GOT3 (cell line): ENCODE data around the gene ICA1L.
"Not testable (repeated sequence)": the region's sequence is repeated elsewhere in the genome, so short reads cannot be mapped to it uniquely, and the experiment has no call there.

Experiments
- DNase-seq: peaks from one replicate; lab custom pipeline; 2025; ENCODE audit warnings: mixed read lengths; lab: John Stamatoyannopoulos, UW

The ICA1L gene

GRCh38 chr2:202847693-202848524 is 23.7 kb downstream of the ICA1L start:
- DNase-seq, result no peak

GRCh38 chr2:202844656-202845055 is 26.9 kb downstream of the ICA1L start:
- DNase-seq, result no peak

- no peak for DNase-seq
These were observed 28.9 kb downstream of the ICA1L start for GRCh38 chr2:202842690-202843089.

GRCh38 chr2:202841090-202841867 is 30.3 kb downstream of the ICA1L start:
- no peak for DNase-seq

- no peak for DNase-seq
These were observed 40.0 kb downstream of the ICA1L start for GRCh38 chr2:202831242-202832220.

GRCh38 chr2:202824901-202825300 is 46.7 kb downstream of the ICA1L start:
- no peak for DNase-seq

GRCh38 chr2:202822411-202822810 is 49.2 kb downstream of the ICA1L start:
- no peak for DNase-seq

GRCh38 chr2:202821206-202822160 is 50.1 kb downstream of the ICA1L start:
- DNase-seq, result no peak

GRCh38 chr2:202818321-202818720 is 53.2 kb downstream of the ICA1L start:
- no peak for DNase-seq

GRCh38 chr2:202817771-202818170 is 53.8 kb downstream of the ICA1L start:
- DNase-seq, result no peak

- DNase-seq, result no peak
These were observed 55.8 kb downstream of the ICA1L start for GRCh38 chr2:202815548-202816360.

GRCh38 chr2:202814226-202814625 is 57.3 kb downstream of the ICA1L start:
- no peak for DNase-seq

GRCh38 chr2:202813387-202813786 is 58.2 kb downstream of the ICA1L start:
- DNase-seq, result no peak

GRCh38 chr2:202808754-202809153 is 62.8 kb downstream of the ICA1L start:
- DNase-seq, result no peak

GRCh38 chr2:202807431-202808138 is 64.0 kb downstream of the ICA1L start:
- DNase-seq, result not testable (repeated sequence)

GRCh38 chr2:202805911-202806310 is 65.7 kb downstream of the ICA1L start:
- not testable (repeated sequence) for DNase-seq

GRCh38 chr2:202797944-202798343 is 73.6 kb downstream of the ICA1L start:
- DNase-seq, result no peak

- DNase-seq, result no peak
These were observed 80.9 kb downstream of the ICA1L start for GRCh38 chr2:202790676-202791075.

- no peak for DNase-seq
These were observed 84.7 kb downstream of the ICA1L start for GRCh38 chr2:202786842-202787241.
